Neural progenitor cell (in vitro differentiated cells): ENCODE measurements around the gene PLCG2. TPM values are rescaled to one million over a fixed set of nuclear protein-coding genes. Genes with fewer than 3 reads are reported as not detected.
A peak's percentile ranks its signal among the peaks of the same experiment; 100 is the strongest.

Experiments
- DNase-seq: peaks from one replicate; pipeline ENCODE4 v3.0.0-alpha.2; 2016; ENCODE audit warnings: low spot score
- H2AFZ ChIP-seq: fragments of 200-600 bp; sonication (generic); replicated peaks from 2 replicates; pipeline ENCODE4 v1.6.1; 2016; ENCODE audit warnings: antibody characterized with exemption
- H3F3A ChIP-seq: fragments of 200-600 bp; sonication (generic); 2 replicates; pipeline ENCODE4 v1.6.1; 2016; ENCODE audit warnings: antibody characterized with exemption, low read depth
- H3K27ac ChIP-seq: fragments of 200-600 bp; sonication (generic); 2 replicates; pipeline ENCODE4 v1.5.1; 2016; ENCODE audit warnings: mild to moderate bottlenecking
- H3K27me3 ChIP-seq: fragments of 200-600 bp; sonication (generic); 2 replicates; pipeline ENCODE4 v1.6.1; 2016; ENCODE audit warnings: mild to moderate bottlenecking, moderate library complexity
- H3K36me3 ChIP-seq: fragments of 200-600 bp; sonication (generic); 2 replicates; pipeline ENCODE4 v1.5.1; 2016
- H3K4me1 ChIP-seq: fragments of 200-600 bp; sonication (generic); 2 replicates; pipeline ENCODE4 v1.6.1; 2016; ENCODE audit warnings: mixed run types
- H3K4me2 ChIP-seq: fragments of 200-600 bp; sonication (generic); 2 replicates; pipeline ENCODE4 v1.6.1; 2016
- H3K4me3 ChIP-seq: fragments of 200-600 bp; sonication (generic); 2 replicates; pipeline ENCODE4 v1.5.1; 2016
- H3K79me2 ChIP-seq: fragments of 200-600 bp; sonication (generic); 2 replicates; pipeline ENCODE4 v1.6.1; 2016; ENCODE audit warnings: low read depth
- H3K9ac ChIP-seq: fragments of 200-600 bp; sonication (generic); 2 replicates; pipeline ENCODE4 v1.6.1; 2016
- H3K9me3 ChIP-seq: fragments of 200-600 bp; sonication (generic); 2 replicates; pipeline ENCODE4 v1.5.1; 2016; ENCODE audit warnings: low read depth
- H4K20me1 ChIP-seq: fragments of 200-600 bp; sonication (generic); 2 replicates; pipeline ENCODE4 v1.6.1; 2016; ENCODE audit warnings: low read depth
- H3K27ac Mint-ChIP-seq: 3 replicates; pipeline ENCODE4 v1.8.0; 2021; ENCODE audit warnings: mixed read lengths
- H3K27me3 Mint-ChIP-seq: 2 replicates; pipeline ENCODE4 v1.8.0; 2022; ENCODE audit warnings: low read depth, mild to moderate bottlenecking, inconsistent platforms, moderate library complexity, mixed read lengths; ENCODE audit not compliant: insufficient read depth
- H3K36me3 Mint-ChIP-seq: 3 replicates; pipeline ENCODE4 v1.8.0; 2021; ENCODE audit warnings: mixed read lengths
- H3K4me1 Mint-ChIP-seq: 3 replicates; pipeline ENCODE4 v1.8.0; 2021; ENCODE audit warnings: mixed read lengths
- H3K4me3 Mint-ChIP-seq: 3 replicates; pipeline ENCODE4 v1.8.0; 2021; ENCODE audit warnings: mild to moderate bottlenecking, moderate library complexity, mixed read lengths
- H3K9me3 Mint-ChIP-seq: 3 replicates; pipeline ENCODE4 v1.8.0; 2020; ENCODE audit warnings: mixed read lengths
- CTCF ChIP-seq: fragments of 200-600 bp; sonication (generic); IDR thresholded peaks from 2 replicates; pipeline ENCODE4 v1.5.1; 2017; ENCODE audit warnings: antibody characterized with exemption, mild to moderate bottlenecking
- EZH2 ChIP-seq: fragments of 200-600 bp; sonication (generic); IDR thresholded peaks from 2 replicates; pipeline ENCODE4 v1.6.1; 2017; ENCODE audit warnings: antibody characterized with exemption, mild to moderate bottlenecking, moderate library complexity
- EZH2phosphoT487 ChIP-seq: fragments of 200-600 bp; sonication (generic); IDR thresholded peaks from 2 replicates; pipeline ENCODE4 v1.6.1; 2017; ENCODE audit warnings: antibody characterized with exemption
- total RNA-seq: library from RNA; depleted of rRNA; stranded (reverse); fragments of >200 nt; gene quantifications from 2 replicates; pipeline ENCODE4 v1.2.3, GENCODE V29; 2015; ENCODE audit warnings: low replicate concordance

PLCG2 gene
- total RNA-seq, 1 donor from 2014 or later, result 5.0 TPM

GRCh38 chr16:81754858-81755257 is 24.2 kb upstream of the PLCG2 start:
- Mint-ChIP-seq H3K9me3 (peaks cover 5% of the 10 kb centered on the region), H3K36me3 (no peaks in the 10 kb centered on the region), H3K27ac (no peak overlapping the region), H3K27me3 (peaks cover 9% of the 10 kb centered on the region), H3K4me1 (peaks cover 5% of the 10 kb centered on the region), H3K4me3 (no peak overlapping the region)
- no peak for DNase-seq
- Histone ChIP-seq H4K20me1 (no peaks in the 10 kb centered on the region), H3K4me2 (no peak overlapping the region), H3K27me3 (no peaks in the 10 kb centered on the region), H3K4me3 (no peak overlapping the region), H3K4me1 (no peaks in the 10 kb centered on the region), H3K9ac (no peak overlapping the region), H2AFZ (no peak overlapping the region), H3K36me3 (no peaks in the 10 kb centered on the region), H3K79me2 (no peaks in the 10 kb centered on the region), H3K9me3 (no peaks in the 10 kb centered on the region), H3F3A (no peaks in the 10 kb centered on the region), H3K27ac (no peak overlapping the region)
- TF ChIP-seq EZH2, result no peak
- no peak for TF ChIP-seq EZH2phosphoT487
- no peak for TF ChIP-seq CTCF

- Histone ChIP-seq H3K79me2 (no peaks in the 10 kb centered on the region), H3K27ac (no peak overlapping the region), H3K4me1 (no peaks in the 10 kb centered on the region), H3K4me2 (no peak overlapping the region), H3K4me3 (no peak overlapping the region), H3F3A (no peaks in the 10 kb centered on the region), H4K20me1 (no peaks in the 10 kb centered on the region), H2AFZ (no peak overlapping the region), H3K9ac (no peak overlapping the region), H3K36me3 (no peaks in the 10 kb centered on the region), H3K9me3 (no peaks in the 10 kb centered on the region), H3K27me3 (no peaks in the 10 kb centered on the region)
- no peak for DNase-seq
- Mint-ChIP-seq H3K4me1 (peaks cover 5% of the 10 kb centered on the region), H3K27me3 (peaks cover 9% of the 10 kb centered on the region), H3K36me3 (no peaks in the 10 kb centered on the region), H3K9me3 (peaks cover 5% of the 10 kb centered on the region), H3K4me3 (no peak overlapping the region), H3K27ac (no peak overlapping the region)
- TF ChIP-seq EZH2phosphoT487 (no peak), CTCF (no peak), EZH2 (no peak)
Measured at GRCh38 chr16:81755915-81756614, 23.0 kb upstream of the PLCG2 start.

- TF ChIP-seq EZH2phosphoT487, result no peak
- no peak for TF ChIP-seq EZH2
- TF ChIP-seq CTCF, result no peak
- no peaks in the 10 kb centered on the region for H3F3A ChIP-seq
- no peak overlapping the region for H3K4me3 ChIP-seq
- H3K27me3 ChIP-seq, result no peaks in the 10 kb centered on the region
- no peaks in the 10 kb centered on the region for H3K79me2 ChIP-seq
- no peak overlapping the region for H3K27ac ChIP-seq
- no peaks in the 10 kb centered on the region for H3K36me3 ChIP-seq
- peak overlapping the region; percentile 42 for H2AFZ ChIP-seq
- Mint-ChIP-seq H3K4me3 (no peak overlapping the region), H3K27me3 (peaks cover 6% of the 10 kb centered on the region), H3K9me3 (peaks cover 5% of the 10 kb centered on the region), H3K36me3 (no peaks in the 10 kb centered on the region), H3K27ac (peak overlapping the region; percentile 1), H3K4me1 (peaks cover 5% of the 10 kb centered on the region)
- no peak overlapping the region for H3K4me2 ChIP-seq
- H3K4me1 ChIP-seq, result no peaks in the 10 kb centered on the region
- no peaks in the 10 kb centered on the region for H3K9me3 ChIP-seq
- no peaks in the 10 kb centered on the region for H4K20me1 ChIP-seq
- H3K9ac ChIP-seq, result no peak overlapping the region
- no peak for DNase-seq
Measured at GRCh38 chr16:81756615-81757356, 22.3 kb upstream of the PLCG2 start.
